Measurements from ENCODE around the gene SIL1. TPM values are rescaled to one million over a fixed set of nuclear protein-coding genes. Genes with fewer than 3 reads are reported as not detected.

Gene SIL1
- total and polyA plus RNA-seq, 5 donors from 2014 or later: 9.8 to 12.3 (median 11.2) TPM

GRCh38 chr5:138954257-138955012, 243.7 kb downstream of the SIL1 start:
- Histone ChIP-seq H3K27ac (ENCODE audit: insufficient read depth, low read length, poor library complexity, severe bottlenecking) (no peak overlapping the region), H3K4me3 (ENCODE audit: low read depth, low read length) (no peak overlapping the region), H3K4me1 (ENCODE audit: control insufficient read depth, insufficient read depth, low read length, poor library complexity, severe bottlenecking) (peaks cover 12% of the 10 kb centered on the region), H3K27me3 (ENCODE audit: control insufficient read depth, insufficient read depth, low read length) (no peaks in the 10 kb centered on the region), H3K9me3 (ENCODE audit: control insufficient read depth in 2 of 2, low read length in 2 of 2) (no peaks in the 10 kb centered on the region), H3K36me3 (ENCODE audit: control insufficient read depth, insufficient read depth, low read length) (no peaks in the 10 kb centered on the region)
- ATAC-seq (ENCODE audit: low read depth in 2 of 2) (no peak), DNase-seq (no peak)
- Mint-ChIP-seq H3K4me1 (peaks cover 5 to 24% (median 13%) of the 10 kb centered on the region in 4 donors), H3K27me3 (no peaks in the 10 kb centered on the region), H3K4me3 (peak overlapping the region in 1 of 4 donors; percentile 18), H3K27ac (peak overlapping the region in 2 of 3 donors; percentile 55 to 85), H3K36me3 (peaks cover 12% of the 10 kb centered on the region), H3K9me3 (no peaks in the 10 kb centered on the region)

- H3K36me3 ChIP-seq (ENCODE audit: control insufficient read depth, insufficient read depth, low read length): no peaks in the 10 kb centered on the region
- no peak overlapping the region for H3K27ac ChIP-seq (ENCODE audit: insufficient read depth, low read length, poor library complexity, severe bottlenecking)
- no peaks in the 10 kb centered on the region for H3K9me3 Mint-ChIP-seq
- H3K4me3 ChIP-seq (ENCODE audit: low read depth, low read length): no peak overlapping the region
- H3K36me3 Mint-ChIP-seq: peaks cover 12% of the 10 kb centered on the region
- H3K4me3 Mint-ChIP-seq: peak overlapping the region in 2 of 4 donors; percentile 18 to 60
- peaks cover 12% of the 10 kb centered on the region for H3K4me1 ChIP-seq (ENCODE audit: control insufficient read depth, insufficient read depth, low read length, poor library complexity, severe bottlenecking)
- no peaks in the 10 kb centered on the region for H3K9me3 ChIP-seq (ENCODE audit: control insufficient read depth in 2 of 2, low read length in 2 of 2)
- DNase-seq (peak in 2 of 3 donors; percentile 19 to 76), ATAC-seq (ENCODE audit: low read depth in 2 of 2) (peak; percentile 64 to 81)
- H3K27me3 Mint-ChIP-seq: no peaks in the 10 kb centered on the region
- H3K27ac Mint-ChIP-seq: peak overlapping the region in 2 of 3 donors; percentile 79 to 85
- no peaks in the 10 kb centered on the region for H3K27me3 ChIP-seq (ENCODE audit: control insufficient read depth, insufficient read depth, low read length)
- H3K4me1 Mint-ChIP-seq: peaks cover 5 to 24% (median 13%) of the 10 kb centered on the region in 4 donors
Observed at GRCh38 chr5:138953387-138954256, 244.5 kb downstream of the SIL1 start.

- DNase-seq (no peak), ATAC-seq (ENCODE audit: low read depth in 2 of 2) (peak in 1 of 2 donors; percentile 13)
- Histone ChIP-seq H3K9me3 (ENCODE audit: control insufficient read depth in 2 of 2, low read length in 2 of 2) (no peaks in the 10 kb centered on the region), H3K4me1 (ENCODE audit: control insufficient read depth, insufficient read depth, low read length, poor library complexity, severe bottlenecking) (peaks cover 12% of the 10 kb centered on the region), H3K36me3 (ENCODE audit: control insufficient read depth, insufficient read depth, low read length) (no peaks in the 10 kb centered on the region), H3K4me3 (ENCODE audit: low read depth, low read length) (no peak overlapping the region), H3K27me3 (ENCODE audit: control insufficient read depth, insufficient read depth, low read length) (no peaks in the 10 kb centered on the region), H3K27ac (ENCODE audit: insufficient read depth, low read length, poor library complexity, severe bottlenecking) (no peak overlapping the region)
- no peaks in the 10 kb centered on the region for H3K9me3 Mint-ChIP-seq
- peaks cover 5 to 24% (median 13%) of the 10 kb centered on the region in 4 donors for H3K4me1 Mint-ChIP-seq
- H3K27me3 Mint-ChIP-seq: no peaks in the 10 kb centered on the region
- H3K36me3 Mint-ChIP-seq: peaks cover 12% of the 10 kb centered on the region
- H3K27ac Mint-ChIP-seq: peak overlapping the region in 2 of 3 donors; percentile 79 to 85
- peak overlapping the region in 1 of 4 donors; percentile 60 for H3K4me3 Mint-ChIP-seq
Observed at GRCh38 chr5:138952962-138953361, 245.2 kb downstream of the SIL1 start.

GRCh38 chr5:138951986-138952735, 246.0 kb downstream of the SIL1 start:
- Histone ChIP-seq H3K27ac (ENCODE audit: insufficient read depth, low read length, poor library complexity, severe bottlenecking) (no peak overlapping the region), H3K4me3 (ENCODE audit: low read depth, low read length) (no peak overlapping the region), H3K27me3 (ENCODE audit: control insufficient read depth, insufficient read depth, low read length) (no peaks in the 10 kb centered on the region), H3K9me3 (ENCODE audit: control insufficient read depth in 2 of 2, low read length in 2 of 2) (no peaks in the 10 kb centered on the region), H3K36me3 (ENCODE audit: control insufficient read depth, insufficient read depth, low read length) (no peaks in the 10 kb centered on the region), H3K4me1 (ENCODE audit: control insufficient read depth, insufficient read depth, low read length, poor library complexity, severe bottlenecking) (peaks cover 12% of the 10 kb centered on the region)
- Mint-ChIP-seq H3K36me3 (peaks cover 12% of the 10 kb centered on the region), H3K4me1 (peaks cover 5 to 24% (median 13%) of the 10 kb centered on the region in 4 donors), H3K9me3 (no peaks in the 10 kb centered on the region), H3K4me3 (peak overlapping the region in 2 of 4 donors; percentile 39 to 45), H3K27me3 (no peaks in the 10 kb centered on the region), H3K27ac (peak overlapping the region in 2 of 3 donors; percentile 79 to 85)
- no peak for DNase-seq
- no peak for ATAC-seq (ENCODE audit: low read depth in 2 of 2)

- Histone ChIP-seq H3K27me3 (ENCODE audit: control insufficient read depth, insufficient read depth, low read length) (no peaks in the 10 kb centered on the region), H3K4me1 (ENCODE audit: control insufficient read depth, insufficient read depth, low read length, poor library complexity, severe bottlenecking) (peaks cover 12% of the 10 kb centered on the region), H3K36me3 (ENCODE audit: control insufficient read depth, insufficient read depth, low read length) (no peaks in the 10 kb centered on the region), H3K9me3 (ENCODE audit: control insufficient read depth in 2 of 2, low read length in 2 of 2) (no peaks in the 10 kb centered on the region), H3K4me3 (ENCODE audit: low read depth, low read length) (no peak overlapping the region), H3K27ac (ENCODE audit: insufficient read depth, low read length, poor library complexity, severe bottlenecking) (no peak overlapping the region)
- Mint-ChIP-seq H3K4me3 (peak overlapping the region in 1 of 4 donors; percentile 45), H3K27me3 (no peaks in the 10 kb centered on the region), H3K4me1 (peaks cover 5 to 24% (median 13%) of the 10 kb centered on the region in 4 donors), H3K9me3 (no peaks in the 10 kb centered on the region), H3K27ac (no peak overlapping the region), H3K36me3 (peaks cover 12% of the 10 kb centered on the region)
- ATAC-seq (ENCODE audit: low read depth in 2 of 2) (no peak), DNase-seq (no peak)
Observed at GRCh38 chr5:138951091-138951985, 246.8 kb downstream of the SIL1 start.

- H3K9me3 ChIP-seq (ENCODE audit: control insufficient read depth in 2 of 2, low read length in 2 of 2): no peaks in the 10 kb centered on the region
- Mint-ChIP-seq H3K27me3 (no peaks in the 10 kb centered on the region), H3K4me3 (no peak overlapping the region), H3K36me3 (peaks cover 8% of the 10 kb centered on the region), H3K9me3 (no peaks in the 10 kb centered on the region), H3K27ac (no peak overlapping the region), H3K4me1 (peaks cover 5 to 24% (median 13%) of the 10 kb centered on the region in 4 donors)
- H3K36me3 ChIP-seq (ENCODE audit: control insufficient read depth, insufficient read depth, low read length): no peaks in the 10 kb centered on the region
- peaks cover 12% of the 10 kb centered on the region for H3K4me1 ChIP-seq (ENCODE audit: control insufficient read depth, insufficient read depth, low read length, poor library complexity, severe bottlenecking)
- ATAC-seq (ENCODE audit: low read depth in 2 of 2) (no peak), DNase-seq (no peak)
- H3K27me3 ChIP-seq (ENCODE audit: control insufficient read depth, insufficient read depth, low read length): no peaks in the 10 kb centered on the region
- H3K27ac ChIP-seq (ENCODE audit: insufficient read depth, low read length, poor library complexity, severe bottlenecking): no peak overlapping the region
- no peak overlapping the region for H3K4me3 ChIP-seq (ENCODE audit: low read depth, low read length)
Observed at GRCh38 chr5:138950421-138951031, 247.6 kb downstream of the SIL1 start.

All from CD4-positive, CD25-positive, alpha-beta regulatory T cell (primary cell).